GM19099 (cell line): ENCODE measurements around the gene TMSB10.

Source experiments
- POLR2A ChIP-seq: IDR thresholded peaks from 3 replicates; pipeline ENCODE4 v1.6.1; 2011; ENCODE audit warnings: low read depth; ENCODE audit not compliant: insufficient read length; ENCODE audit errors: extremely low read depth

Gene TMSB10

DNA sequence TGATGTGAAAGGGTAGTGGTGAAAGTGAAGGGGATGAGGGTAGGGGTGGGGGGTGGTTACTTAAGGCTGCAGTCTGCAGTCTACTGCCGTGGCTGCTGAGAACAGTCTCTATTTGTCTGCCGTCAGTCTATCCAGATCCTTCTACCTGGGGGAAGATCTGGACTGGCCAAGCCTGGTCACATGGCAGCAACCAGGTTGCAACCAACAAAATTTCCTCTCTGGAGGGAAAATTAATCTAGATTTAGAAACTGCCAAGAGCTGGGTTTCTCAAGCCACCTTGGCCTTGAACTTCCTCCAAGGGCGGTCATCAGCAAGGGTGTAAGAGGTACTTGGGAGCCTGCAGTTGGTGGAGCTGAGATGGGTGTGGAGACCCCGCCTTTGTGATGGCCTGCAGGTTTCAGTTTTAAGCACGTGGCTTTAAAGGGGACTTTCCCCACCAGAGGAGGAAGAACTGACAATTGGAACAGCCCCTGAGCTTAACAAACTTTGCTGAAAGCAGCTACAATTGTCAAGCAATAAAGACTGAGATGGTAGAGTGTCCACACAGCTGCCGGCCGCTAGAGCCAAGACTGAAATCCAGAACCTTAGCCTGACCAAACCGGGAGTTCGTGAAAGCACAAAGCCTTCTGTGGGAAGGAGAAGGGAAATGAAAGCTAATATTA is 34.1 kb downstream of the TMSB10 start:
- TF ChIP-seq POLR2A, result peak; percentile 59

DNA sequence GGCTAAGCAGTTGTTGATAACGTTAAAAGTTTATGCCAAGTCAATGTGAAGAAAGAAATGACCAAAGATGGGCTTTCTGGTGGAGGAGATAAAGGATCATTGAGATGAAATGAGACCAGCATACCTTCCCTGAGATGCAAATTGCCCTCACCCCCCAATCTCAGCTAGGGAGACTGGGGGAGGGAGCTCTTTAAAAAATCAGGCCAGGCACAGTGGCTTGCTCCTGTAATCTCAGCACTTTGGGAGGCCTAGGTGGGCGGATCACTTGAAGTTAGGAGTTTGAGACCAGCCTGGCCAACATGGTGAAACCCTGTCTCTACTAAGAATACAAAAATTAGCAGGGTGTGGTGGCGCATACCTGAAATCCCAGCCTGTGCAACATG is 34.6 kb downstream of the TMSB10 start:
- TF ChIP-seq POLR2A, result no peak

DNA sequence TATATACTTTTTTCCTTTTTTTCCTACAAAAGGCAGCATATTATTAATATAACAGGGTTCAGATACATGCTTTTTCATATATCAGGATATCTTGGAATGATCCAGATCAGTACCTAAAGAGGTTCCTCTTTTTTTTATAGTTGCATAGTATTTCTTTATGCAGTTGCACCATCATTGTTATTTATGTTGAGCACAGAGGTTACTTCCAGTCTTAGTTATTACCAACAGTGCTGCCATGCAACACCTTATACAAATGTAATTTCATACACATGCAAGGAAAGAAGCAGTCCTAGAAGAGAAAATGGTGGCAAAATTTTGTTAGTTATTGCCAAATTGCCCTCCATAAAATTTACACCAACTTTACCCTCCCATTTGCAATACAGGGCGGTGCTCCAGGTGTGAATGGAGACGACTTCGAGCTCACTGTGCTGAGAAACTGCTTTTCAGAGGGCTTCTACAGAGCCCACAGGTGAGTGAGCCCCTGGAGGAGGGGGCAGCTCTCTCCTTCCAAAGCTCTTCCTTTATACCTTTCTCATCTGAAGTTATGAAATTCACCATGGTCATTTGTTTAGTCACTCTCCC is 35.5 kb downstream of the TMSB10 start:
- no peak for TF ChIP-seq POLR2A

DNA sequence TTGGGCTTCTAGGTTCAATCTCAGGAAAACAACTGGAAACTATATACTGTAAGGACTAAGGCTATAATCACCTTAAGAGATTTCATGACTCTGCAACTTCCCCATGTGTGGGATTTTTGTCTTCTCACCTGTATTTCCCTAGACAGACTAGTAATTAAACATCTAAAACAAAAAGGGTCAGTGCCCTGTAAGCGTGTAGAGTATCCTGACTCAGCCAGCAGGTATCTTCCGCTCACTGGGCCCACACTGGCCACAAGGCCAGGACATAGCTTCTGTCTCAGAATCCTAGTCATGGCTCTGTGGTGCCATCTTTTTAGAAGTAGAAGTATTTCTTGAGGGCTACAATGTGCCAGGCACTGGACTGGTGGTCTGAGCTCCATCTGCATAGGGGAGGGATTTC is 36.7 kb downstream of the TMSB10 start:
- TF ChIP-seq POLR2A, result no peak

DNA sequence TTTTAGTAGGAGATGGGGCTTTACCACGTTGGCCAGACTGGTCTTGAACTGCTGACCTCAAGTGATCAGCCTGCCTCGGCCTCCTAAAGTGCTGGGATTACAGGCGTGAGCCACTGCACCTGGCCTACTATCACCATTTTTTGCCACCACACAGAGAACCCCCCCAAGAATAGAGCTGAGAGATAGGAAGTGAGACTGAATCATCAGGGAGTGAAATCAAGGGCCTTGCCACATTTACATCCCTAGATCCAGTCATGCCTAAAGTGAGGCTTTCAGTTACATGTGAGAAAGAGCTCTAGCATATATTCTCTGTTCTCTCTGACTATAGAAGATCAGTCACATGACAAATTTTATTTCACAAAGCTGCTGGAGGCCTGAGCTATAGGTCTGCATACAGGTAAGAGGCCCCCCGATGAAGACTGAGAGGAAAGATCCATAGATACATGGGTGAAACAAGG is 37.5 kb downstream of the TMSB10 start:
- no peak for TF ChIP-seq POLR2A

DNA sequence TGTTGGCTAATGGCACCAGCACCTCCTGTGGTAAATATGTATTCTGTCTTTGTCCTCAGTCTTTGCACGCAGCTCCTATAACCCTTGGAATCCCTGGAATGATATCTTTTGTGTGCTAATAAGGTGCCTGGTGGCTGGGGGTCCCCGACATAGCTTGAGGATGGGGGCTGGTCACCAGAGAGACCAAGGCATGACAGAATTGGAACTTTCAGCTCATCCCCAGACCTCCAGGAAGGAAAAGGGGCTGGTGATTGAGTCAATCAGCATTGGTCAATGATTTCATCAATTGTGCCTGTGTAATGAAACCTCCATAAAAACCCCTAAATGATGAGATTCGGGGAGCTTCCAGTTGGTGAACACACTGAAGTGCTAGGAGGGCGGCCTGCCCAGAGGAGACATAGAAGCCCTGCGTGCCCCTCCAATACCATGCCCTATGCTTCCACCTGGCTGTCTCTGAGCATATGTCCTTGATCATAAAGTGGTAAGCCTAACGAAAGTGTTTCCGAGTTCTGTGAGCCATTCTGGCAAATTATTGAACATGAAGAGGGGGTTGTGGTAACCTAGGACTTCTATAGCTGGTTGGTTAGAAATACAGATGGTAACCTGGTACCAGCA is 38.9 kb downstream of the TMSB10 start:
- no peak for TF ChIP-seq POLR2A

DNA sequence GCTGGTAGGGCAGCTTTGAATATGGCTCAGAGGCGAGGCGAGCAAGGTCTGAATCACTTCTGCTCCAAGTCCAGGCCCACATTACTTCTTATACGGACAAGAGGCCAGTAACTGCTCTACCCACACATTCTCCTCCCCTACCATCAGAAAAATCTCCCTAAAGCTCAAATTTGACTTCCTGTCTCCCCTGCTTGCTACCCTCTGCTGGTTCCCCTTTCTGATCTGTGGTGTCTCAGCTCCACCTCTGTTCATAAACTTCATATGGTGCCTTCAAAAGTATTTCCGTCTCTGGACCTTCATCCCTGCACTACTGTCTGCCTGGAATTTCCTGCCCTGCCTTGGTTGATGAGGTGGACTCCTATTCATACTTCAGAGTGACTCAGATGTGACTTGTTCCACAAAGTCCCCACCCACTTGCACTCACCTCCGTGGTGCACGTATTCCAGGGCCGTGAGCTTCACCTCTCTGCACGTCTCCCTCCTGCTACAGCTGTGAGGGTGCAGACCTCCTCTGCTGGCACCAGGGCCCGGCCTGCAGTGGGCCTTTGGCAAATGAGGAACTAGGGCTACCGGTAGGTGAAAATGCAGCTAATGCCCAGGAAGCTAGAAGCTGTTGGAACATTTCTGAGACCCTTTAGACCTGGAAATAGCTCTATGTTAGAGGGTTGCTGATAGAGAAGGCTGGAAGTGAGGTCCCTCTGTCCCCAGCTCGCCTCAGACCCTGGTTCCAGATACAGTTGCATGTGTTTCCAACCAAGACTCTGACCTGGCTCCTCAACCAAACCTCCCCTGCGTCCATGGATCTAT is 41.0 kb downstream of the TMSB10 start:
- peak; percentile 21 for TF ChIP-seq POLR2A

DNA sequence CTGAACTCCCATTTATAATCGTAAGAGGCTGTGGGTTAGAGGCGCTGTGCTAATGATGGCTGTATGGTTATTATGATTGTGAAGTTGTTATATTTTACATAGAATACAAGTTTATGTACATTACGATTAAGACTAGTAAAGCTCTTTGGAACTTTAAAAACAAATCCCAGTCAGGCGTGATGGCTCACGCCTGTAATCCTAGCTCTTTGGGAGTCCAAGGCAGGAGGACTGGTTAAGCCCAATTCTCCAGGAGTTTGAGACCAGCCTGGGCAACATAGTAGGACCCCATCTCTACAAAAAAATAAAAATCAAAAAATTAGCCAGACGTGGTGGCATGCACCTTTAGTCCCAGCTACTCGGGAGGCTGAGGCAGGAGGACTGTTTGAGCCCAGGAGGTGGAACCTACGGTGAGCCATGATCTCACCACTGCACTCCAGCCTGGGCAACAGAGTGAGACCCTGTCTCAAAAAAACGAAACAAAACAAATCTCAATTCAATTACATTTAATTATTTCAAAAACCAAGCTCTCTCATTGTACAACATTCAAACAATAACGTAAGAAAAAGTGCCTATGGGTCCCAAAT is 41.6 kb downstream of the TMSB10 start:
- TF ChIP-seq POLR2A, result no peak

DNA sequence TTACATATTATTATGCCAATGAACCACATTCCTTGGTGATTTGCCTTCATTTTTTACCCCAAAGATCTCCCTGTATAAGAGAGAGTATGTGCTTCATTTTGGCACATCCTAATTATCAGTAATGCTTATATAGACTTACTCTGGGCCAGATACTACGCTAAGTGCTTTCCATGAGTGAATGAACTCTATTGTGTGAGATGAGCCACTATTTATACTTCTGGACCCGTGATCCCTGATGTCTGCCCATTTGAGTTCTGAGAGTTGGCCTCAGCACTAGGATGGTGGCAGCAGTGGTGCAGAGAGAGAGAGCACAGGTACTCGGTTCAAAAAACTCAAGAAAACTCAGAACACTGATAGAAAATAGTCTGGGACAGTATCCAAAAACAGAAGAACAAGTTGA is 48.1 kb downstream of the TMSB10 start:
- TF ChIP-seq POLR2A, result no peak

DNA sequence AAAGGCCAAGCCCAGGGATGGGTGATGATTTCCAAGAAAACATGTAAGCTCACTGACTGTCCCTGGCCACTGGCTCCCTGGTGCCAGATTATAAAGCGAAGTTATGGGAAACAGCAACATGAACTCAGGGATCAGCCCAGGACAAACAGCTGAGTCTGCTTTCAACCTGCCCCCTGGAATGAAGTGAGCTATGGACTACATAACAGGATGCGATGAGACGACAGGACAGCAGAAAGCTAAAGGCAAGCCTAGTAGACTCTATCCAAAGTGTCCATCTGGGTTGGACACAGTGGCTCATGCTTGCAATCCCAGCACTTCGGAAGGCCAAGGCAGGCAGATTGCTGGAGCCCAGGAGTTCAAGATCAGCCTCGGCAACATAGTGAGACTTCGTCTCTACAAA is 48.9 kb downstream of the TMSB10 start:
- TF ChIP-seq POLR2A, result no peak
